ENCODE results near the gene GIMAP6. TPM values are rescaled to one million over a fixed set of nuclear protein-coding genes. Genes with fewer than 3 reads are reported as not detected.
"Not testable (repeated sequence)": the region's sequence is repeated elsewhere in the genome, so short reads cannot be mapped to it uniquely, and the experiment has no call there.

The GIMAP6 gene
- total and polyA plus RNA-seq, 7 donors = 5.8 to 25.0 (median 12.2) TPM

GRCh38 chr7:150663802-150664494 lies 31.8 kb upstream of the GIMAP6 start:
- H3K27me3 ChIP-seq = no peaks in the 10 kb centered on the region
- no peaks in the 10 kb centered on the region for H3K36me3 ChIP-seq
- no peak overlapping the region for H3K4me3 ChIP-seq
- no peaks in the 10 kb centered on the region for H3K9me3 ChIP-seq
- TF ChIP-seq CTCF (IDR thresholded peaks at IDR 0.05) = no peak
- no peak for TF ChIP-seq POLR2A (IDR thresholded peaks at IDR 0.05)
- TF ChIP-seq EP300 (IDR thresholded peaks at IDR 0.05) = no peak
- no peak for TF ChIP-seq POLR2AphosphoS5 (IDR thresholded peaks at IDR 0.05)
- intact Hi-C loops (cut with DNase I) = no loop called here
- DNase-seq = no peak
- H3K4me1 ChIP-seq = no peaks in the 10 kb centered on the region
- no peak overlapping the region for H3K27ac ChIP-seq
- WGBS, 2 donors = 73 to 86% methylated on average over 4 of the region's 4 CpGs

GRCh38 chr7:150662821-150663220 lies 30.6 kb upstream of the GIMAP6 start:
- H3K36me3 ChIP-seq; H3K27me3 ChIP-seq; H3K4me3 ChIP-seq; DNase-seq; intact Hi-C loops (cut with DNase I); H3K27ac ChIP-seq; H3K4me1 ChIP-seq; H3K9me3 ChIP-seq: not testable (repeated sequence)

- 86 to 88% methylated on average over 4 of the region's 4 CpGs for WGBS, 2 donors
- no peaks in the 10 kb centered on the region for H3K4me1 ChIP-seq
These were observed 28.9 kb upstream of the GIMAP6 start for GRCh38 chr7:150660939-150661613.

GRCh38 chr7:150657526-150657925 lies 25.3 kb upstream of the GIMAP6 start:
- peaks cover 0 to 9% (median 0%) of the 10 kb centered on the region in 4 donors for H3K9me3 ChIP-seq
- no peak for TF ChIP-seq EP300 (IDR thresholded peaks at IDR 0.05)
- TF ChIP-seq POLR2A (IDR thresholded peaks at IDR 0.05) = no peak
- TF ChIP-seq POLR2AphosphoS5 (IDR thresholded peaks at IDR 0.05) = no peak
- TF ChIP-seq CTCF (IDR thresholded peaks at IDR 0.05) = no peak
- no peaks in the 10 kb centered on the region for H3K27me3 ChIP-seq

More at GRCh38 chr7:150660939-150661613, 28.9 kb upstream of the GIMAP6 start:
- Histone ChIP-seq H3K36me3 (no peaks in the 10 kb centered on the region), H3K27me3 (no peaks in the 10 kb centered on the region), H3K9me3 (peaks cover 0 to 9% (median 0%) of the 10 kb centered on the region in 4 donors), H3K4me3 (no peak overlapping the region), H3K27ac (no peak overlapping the region)
- intact Hi-C loops (cut with DNase I) = no loop called here
- no peak for TF ChIP-seq CTCF (IDR thresholded peaks at IDR 0.05)
- TF ChIP-seq EP300 (IDR thresholded peaks at IDR 0.05) = no peak
- TF ChIP-seq POLR2AphosphoS5 (IDR thresholded peaks at IDR 0.05) = no peak
- TF ChIP-seq POLR2A (IDR thresholded peaks at IDR 0.05) = no peak
- no peak for DNase-seq

GRCh38 chr7:150656047-150656446 lies 23.9 kb upstream of the GIMAP6 start:
- 50 to 86% methylated on average over 5 of the region's 5 CpGs for WGBS, 2 donors
- no peak overlapping the region for H3K27ac ChIP-seq
- TF ChIP-seq CTCF (IDR thresholded peaks at IDR 0.05) (no peak), POLR2AphosphoS5 (IDR thresholded peaks at IDR 0.05) (no peak), POLR2A (IDR thresholded peaks at IDR 0.05) (no peak), EP300 (IDR thresholded peaks at IDR 0.05) (no peak)
- intact Hi-C loops (cut with DNase I) = no loop called here
- no peak for DNase-seq
- H3K27me3 ChIP-seq = no peaks in the 10 kb centered on the region
- H3K9me3 ChIP-seq = peaks cover 0 to 9% (median 0%) of the 10 kb centered on the region in 4 donors
- H3K4me1 ChIP-seq = no peaks in the 10 kb centered on the region
- no peak overlapping the region for H3K4me3 ChIP-seq
- no peaks in the 10 kb centered on the region for H3K36me3 ChIP-seq

More at GRCh38 chr7:150657526-150657925, 25.3 kb upstream of the GIMAP6 start:
- intact Hi-C loops (cut with DNase I) = no loop called here
- H3K4me1 ChIP-seq = no peaks in the 10 kb centered on the region
- no peak overlapping the region for H3K27ac ChIP-seq
- no peak for DNase-seq
- no peaks in the 10 kb centered on the region for H3K36me3 ChIP-seq
- H3K4me3 ChIP-seq = no peak overlapping the region
- 81 to 89% methylated on average over 3 of the region's 3 CpGs for WGBS, 2 donors
